HCEC 1CT (cell line): ENCODE results near the gene CDK6.
A peak's percentile ranks its signal among the peaks of the same experiment; 100 is the strongest.
"Not testable (repeated sequence)": the region's sequence is repeated elsewhere in the genome, so short reads cannot be mapped to it uniquely, and the experiment has no call there.

Experiments
- DNase-seq: peaks from one replicate; pipeline ENCODE4 v3.0.0-alpha.2; 2017

CDK6 gene

DNA sequence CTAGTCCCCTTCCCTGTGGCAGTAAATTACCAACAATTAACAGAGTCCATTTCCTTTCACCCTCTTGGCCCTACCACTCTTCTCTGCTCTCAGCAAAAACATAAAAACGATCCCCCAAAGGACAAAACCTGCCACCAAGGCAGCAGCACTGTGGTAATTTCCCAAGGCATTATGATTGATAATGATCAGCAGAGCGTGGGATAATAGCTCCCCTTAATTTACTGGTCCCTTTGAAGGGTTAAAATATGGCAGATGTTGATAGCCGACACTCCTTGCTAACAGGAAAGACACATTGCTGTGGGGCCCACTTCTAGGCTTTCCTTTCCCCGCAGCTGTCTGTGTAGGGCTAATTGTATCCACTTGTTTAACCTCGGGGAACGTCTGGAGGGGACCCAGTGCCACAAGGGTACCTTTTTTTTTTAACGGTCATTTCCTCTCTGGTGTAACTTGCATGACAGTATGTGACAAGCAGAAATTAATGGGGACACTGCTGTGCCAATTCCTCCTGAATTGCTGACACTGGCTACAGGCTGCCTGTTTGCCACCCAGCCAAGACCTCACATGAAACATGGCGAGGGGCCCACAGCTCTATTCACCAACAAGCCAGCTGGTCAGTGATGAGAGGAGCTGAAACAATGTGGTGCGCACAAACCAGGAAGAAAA, 81.3 kb downstream of the CDK6 start:
- no peak for DNase-seq

DNA sequence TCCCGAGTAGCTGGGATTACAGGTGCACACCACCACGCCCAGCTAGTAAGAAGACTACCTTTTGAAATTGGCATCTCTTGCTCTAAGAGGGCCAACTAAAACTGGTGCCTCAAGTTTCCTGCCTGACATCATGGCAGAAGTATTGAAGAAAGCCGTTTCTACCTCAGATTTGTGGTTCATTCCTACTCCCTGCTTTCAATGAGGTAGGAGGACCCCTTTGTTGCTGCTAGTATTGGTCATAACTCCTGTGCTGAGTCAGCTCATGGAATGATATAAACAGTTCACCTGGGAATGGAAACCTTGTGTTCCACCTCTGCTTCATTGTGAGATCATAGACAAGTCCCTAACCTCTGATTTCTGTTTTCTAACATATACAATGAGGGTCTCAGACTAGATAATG, 82.8 kb downstream of the CDK6 start:
- DNase-seq, result no peak

DNA sequence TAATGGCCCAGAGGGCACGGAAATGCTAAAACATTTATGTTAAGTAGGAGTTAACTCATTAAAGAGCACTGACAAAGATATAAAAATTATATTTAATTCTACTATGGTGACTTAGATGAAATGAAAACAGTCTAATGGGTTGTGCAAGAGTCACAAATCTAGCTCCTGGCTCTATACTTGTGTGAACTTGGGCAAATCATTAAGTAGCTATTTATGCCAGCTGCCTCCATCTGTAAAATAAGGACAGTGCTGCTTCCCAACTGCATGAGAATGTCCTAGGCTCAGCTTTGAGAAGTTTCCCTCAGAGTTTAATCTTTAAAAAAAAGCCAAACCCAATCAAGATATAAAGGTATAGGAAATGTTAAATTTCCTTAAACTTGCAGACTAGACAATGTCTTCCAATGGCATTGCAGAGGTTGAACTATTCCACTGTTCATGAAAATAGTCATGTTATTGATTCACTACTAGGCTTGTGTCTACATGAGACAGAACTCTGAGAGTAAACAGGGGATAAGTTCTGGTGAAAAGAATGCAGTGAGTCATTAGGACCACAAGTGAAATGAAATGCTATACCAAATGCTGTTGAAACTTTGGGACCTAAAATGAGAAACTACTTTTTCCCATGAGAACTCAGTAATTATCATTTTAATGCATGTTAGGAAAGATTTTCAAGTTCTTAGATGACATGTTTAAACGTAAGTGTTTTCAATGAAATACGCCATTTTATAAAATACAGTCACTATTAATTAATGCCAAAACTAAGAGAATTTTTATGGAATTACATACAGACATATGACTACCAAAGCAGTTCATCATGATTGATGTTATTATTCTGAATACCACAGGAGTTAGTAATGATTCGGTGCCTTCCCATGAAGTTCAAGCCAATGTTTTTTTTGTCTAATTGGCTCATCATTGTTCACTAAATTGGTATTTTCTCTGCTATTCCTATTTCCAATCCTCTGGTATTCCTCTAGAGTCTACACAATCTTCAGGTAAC, 84.2 kb downstream of the CDK6 start:
- DNase-seq, result peak; percentile 95

DNA sequence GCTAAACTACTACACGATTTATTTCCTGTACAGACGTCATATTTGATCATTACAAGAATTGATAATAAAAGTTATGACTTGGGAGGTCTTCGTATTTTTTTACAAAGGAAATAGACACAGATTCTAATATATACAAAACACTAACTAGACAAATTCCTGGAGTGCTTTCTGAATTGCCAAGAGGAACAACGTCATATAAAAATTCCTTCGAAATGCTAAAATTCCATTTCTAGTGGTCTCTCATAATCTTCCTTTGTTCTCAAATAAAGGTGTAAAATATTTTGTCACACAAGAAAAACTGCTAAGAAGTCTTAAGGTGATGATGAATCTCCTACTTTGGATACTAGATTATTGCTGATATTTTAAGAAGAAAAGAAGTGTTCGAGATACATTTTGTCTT, 85.4 kb downstream of the CDK6 start:
- peak; percentile 59 for DNase-seq

DNA sequence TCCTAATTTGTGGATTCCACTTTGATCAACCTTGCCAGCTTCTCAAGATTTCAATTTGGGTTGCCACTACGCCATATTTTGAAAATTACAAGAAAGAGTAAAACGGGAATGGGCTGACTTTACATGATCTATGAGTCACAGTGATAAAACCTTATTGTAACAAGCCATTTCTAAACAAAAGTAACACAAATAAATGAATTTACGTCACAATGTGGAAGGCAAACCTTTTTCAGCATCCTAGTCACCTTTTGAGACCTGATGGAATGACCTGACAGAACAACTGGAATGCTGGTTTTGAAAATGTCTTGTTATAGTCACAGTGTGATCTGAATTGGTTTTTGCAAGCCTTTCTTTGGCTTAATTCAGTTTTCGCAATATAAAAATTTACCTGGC, 85.9 kb downstream of the CDK6 start:
- peak; percentile 61 for DNase-seq

DNA sequence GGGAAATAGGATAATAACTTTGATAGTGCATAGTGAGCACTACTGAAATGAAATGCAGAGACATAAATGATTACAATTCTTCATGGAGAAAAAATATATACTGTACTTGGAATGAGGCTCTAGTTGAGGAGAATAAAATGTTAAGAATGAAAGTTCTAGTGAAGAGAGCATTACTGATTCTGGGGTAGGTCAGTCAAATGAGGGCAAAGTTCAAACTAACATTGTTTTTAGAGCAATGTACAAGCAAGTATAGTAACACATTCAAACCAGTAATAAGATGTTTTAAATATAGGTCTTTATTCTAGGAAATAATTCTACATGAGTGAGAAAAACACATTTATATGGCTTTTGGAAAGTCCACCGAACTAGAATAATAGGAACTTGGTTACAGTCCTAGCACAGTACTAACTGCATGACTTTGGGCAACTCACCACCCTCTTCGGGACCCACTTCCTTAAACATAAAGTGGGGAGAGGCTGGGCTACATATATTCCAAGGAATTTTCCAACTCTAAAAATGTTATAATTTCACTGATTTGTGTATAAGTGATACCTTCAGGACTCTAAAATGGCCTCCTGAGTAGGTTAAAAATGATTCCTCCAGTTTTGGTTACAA, 86.4 kb downstream of the CDK6 start:
- DNase-seq, result no peak

DNA sequence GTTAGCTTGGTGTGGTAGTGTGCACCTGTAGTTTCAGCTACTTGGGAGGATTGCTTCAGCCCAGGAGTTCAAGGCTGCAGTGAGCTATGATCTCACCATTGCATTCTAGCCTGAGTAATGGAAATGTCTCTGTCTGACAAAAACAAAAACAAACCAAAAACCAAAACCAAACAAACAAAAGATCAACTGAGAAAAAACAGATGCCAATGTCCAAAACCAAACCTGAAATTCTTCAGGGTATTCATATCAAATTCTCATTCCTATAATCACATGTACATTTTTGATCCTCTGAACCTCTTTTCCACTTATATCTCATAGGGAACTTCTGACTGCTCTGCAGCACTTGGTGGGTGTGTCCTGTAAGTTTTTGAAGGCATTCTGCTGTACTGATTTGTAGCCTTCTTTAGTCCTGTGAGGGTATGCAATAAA, 87.0 kb downstream of the CDK6 start:
- DNase-seq, result peak; percentile 55

DNA sequence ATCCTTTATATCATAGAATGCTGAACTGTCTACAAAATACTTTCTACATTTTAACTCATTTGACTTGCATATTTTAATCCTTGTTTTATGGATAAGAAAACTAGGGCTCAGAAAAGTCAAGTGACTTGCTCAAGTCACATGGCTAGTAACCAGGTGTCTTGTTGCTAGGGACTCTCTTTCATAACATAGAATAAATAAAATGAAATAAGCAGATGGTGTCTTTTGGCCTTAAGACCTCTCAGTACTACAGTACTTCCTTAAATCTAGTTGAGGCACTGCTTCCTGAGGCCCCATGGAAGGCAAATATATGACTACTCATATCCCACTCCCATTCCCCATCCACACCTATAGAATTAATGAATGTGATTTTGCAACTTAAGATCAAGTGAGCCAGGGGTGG, 87.9 kb downstream of the CDK6 start:
- DNase-seq, result no peak

DNA sequence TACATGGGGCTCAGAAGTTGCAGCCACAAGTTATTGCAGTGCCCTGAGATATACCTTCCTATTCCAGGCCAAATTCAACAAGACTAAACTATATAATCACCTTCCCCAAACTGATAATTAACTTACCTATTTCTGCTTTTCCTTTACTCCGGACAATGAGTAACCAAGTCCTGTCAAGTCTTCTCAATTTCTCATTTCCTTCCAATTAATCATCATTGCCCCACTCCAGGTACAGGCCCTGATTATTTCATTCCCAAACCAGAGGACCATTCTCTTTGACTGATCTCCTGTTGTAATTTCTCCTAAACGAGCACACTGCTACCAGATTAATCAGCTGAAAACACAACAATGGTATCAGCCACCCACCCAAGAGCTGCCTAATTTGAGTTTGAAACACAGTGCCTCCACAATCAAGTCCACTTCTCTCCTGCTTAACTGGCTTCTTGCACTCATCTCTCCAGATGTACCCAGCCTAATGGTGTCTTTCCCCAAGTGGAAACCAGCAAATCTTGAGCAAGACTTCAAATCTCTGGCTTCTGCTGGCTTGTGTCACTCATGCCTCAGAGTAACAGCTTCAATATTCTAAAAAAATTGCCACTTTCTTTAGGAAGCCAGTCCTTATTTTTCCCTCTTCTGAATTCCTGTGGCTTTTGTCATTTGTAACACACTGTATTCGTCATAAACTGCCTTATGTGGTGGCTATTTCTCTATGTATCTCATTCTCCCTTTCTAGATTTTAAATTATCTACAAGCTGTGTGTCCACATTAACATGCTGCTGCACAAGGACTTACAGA, 89.1 kb downstream of the CDK6 start:
- peak; percentile 68 for DNase-seq

DNA sequence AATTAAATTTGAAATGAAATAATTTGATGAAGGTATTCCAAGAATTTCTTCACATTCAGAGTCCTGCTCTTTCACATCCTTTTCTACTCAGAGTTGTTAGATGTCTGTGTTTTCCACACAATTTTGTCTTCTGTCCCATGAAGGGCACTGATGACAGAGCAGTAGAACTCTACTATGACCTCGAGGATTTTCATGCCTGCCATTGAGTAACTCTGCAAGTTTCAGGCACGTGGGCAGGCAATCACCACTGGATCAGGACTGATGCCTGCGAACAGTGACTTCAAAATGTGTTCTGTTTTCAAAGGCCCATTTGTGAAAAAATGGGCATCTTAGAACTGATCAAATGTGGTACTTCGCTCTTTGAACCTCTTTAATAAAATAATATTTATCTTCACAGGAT, 91.1 kb downstream of the CDK6 start:
- DNase-seq, result no peak

DNA sequence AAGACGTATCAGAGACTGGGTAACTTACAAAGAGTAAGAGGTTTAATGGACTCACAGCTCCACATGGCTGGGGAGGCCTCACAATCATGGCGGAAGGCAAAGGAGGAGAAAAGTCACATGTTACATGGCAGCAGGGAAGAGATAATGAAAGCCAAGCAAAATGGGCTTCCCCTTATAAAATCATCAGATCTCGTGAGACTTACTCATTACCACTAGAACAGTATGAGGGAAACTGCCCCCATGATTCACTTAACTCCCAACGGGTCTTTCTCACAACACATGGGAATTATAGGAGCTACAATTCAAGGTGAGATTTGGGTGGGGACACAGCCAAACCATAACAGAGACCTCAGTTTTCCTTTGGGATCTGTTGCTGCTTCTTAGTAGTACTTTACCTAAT, 92.2 kb downstream of the CDK6 start:
- DNase-seq, result not testable (repeated sequence)

DNA sequence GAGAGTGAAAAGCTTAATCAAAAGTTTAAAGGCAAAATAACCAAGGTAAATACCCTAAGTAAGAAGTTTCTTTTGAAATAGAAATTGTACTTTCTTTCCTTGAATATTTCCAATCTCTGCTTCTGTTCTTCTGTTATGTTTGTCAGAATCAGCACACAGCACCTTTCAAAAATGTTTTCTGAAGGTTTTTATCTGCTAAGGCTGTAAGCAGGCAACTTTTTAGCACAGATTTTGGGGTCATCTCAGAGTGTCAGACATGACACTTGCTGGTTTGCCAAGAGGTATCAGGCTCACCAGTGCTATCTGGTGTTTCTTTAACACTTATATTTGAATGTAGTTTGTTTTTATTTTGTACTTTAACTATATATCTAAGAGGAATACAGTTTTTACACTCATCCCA, 94.2 kb downstream of the CDK6 start:
- DNase-seq, result no peak

DNA sequence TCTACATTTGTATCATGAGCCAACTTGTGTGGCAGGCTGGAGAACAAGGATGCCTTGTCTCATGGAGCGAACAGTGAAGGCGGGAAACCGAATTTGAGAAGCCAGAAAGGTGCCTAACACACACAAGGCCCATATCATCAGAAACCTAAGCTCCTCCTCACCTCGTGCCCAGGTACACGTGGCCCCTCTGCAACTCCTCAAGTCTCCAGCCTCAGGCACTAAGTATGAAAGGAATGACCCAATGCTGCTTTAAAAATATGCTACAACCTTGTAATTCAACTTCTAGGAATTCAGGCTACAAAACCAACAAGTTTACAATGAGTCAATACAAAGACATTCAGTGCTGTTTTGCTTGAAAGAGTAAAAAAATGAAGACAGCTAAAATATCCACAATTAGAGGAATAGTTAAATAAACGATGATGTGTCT, 95.7 kb downstream of the CDK6 start:
- DNase-seq, result peak; percentile 92

DNA sequence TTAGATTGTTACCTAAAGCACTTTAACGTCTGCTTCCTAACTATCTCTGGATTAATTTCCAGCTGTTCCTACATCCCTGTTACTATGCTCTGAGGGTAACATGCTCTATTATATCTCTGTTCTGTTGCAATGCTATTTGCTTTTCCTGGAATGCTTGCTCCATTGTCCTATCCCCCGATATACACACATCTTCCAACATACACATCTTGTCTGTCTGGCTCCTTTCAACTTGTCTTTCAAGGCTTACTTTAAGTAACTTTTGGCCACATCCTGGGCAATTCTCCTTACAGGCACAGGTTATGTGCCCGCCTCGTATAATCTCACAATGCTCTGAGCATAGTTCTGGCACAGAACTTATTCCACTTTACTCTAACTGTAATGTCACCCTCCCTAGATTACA, 96.2 kb downstream of the CDK6 start:
- DNase-seq, result no peak

DNA sequence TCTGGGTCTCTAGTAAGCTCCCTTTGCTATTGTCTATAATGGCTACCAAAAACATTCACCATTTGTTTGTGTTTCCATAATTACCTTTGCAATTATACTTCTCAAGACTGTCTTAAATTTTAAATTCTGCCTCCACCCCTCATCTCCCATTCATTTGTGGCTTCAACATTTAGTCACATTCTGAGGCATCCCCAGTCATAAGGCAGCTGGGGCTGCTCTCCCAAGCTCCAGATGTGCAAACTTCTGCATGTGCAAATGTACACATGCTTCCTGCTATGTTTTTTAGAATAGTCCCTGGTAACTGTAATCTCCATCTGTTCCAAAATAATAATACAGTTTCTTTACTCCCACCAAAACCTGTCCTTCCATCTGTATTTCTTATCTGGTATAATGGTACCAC, 97.3 kb downstream of the CDK6 start:
- DNase-seq, result peak; percentile 48

DNA sequence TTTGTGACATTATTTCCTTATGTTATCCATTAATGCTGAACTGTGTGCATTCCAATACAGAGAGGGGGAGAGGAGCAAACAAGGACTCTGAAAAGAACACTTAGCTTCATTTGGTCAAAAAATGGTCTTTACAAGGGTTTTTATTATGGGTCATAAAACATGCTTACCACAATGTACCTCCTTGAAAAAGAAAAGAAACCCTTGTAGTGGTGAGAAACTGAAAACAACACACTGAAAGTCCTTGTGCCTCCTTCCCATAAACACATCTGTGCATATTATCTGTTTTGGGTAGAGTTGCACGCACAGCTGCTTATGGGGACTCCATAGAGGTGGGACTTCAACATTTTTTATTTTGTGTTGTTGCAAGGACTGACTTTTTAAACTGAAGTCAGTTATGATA, 98.7 kb downstream of the CDK6 start:
- no peak for DNase-seq

DNA sequence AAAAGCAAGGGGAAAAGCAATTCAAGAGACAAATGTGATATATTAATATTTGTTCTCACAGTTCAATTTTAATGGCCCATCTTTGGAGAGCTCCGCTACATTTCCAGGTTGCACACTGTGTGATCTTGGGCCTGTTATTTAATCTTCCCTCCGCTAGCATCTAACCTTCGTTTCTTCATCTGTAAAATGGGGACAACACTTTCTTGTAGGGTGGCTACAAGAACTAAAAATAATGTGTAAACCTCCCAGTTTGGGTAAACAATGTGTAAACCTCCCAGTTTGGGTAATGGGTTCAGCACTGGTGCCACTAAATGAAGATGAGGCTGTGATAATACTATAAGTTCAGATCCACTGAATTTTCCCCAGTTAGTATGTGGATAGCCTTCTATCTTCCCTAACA, 99.5 kb downstream of the CDK6 start:
- DNase-seq, result no peak

DNA sequence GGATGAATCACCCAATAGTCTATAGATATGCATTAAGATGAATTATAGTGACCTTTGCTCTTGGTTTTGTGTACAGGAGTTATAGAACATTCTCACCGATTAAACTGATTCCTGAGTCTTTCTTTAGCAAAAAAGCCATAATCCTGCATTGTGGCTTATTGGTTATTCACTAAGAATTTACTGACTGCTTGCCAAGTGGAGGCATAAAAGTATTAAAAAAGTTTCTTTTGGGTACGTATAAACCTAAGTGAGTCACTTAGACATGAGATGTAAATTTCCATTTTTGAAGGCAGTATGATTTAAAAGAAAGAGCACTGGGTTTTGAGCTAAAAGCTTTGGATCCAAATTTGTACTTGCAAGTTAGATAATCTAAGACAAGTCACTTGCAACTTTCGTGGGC, 100.7 kb downstream of the CDK6 start:
- peak; percentile 81 for DNase-seq

DNA sequence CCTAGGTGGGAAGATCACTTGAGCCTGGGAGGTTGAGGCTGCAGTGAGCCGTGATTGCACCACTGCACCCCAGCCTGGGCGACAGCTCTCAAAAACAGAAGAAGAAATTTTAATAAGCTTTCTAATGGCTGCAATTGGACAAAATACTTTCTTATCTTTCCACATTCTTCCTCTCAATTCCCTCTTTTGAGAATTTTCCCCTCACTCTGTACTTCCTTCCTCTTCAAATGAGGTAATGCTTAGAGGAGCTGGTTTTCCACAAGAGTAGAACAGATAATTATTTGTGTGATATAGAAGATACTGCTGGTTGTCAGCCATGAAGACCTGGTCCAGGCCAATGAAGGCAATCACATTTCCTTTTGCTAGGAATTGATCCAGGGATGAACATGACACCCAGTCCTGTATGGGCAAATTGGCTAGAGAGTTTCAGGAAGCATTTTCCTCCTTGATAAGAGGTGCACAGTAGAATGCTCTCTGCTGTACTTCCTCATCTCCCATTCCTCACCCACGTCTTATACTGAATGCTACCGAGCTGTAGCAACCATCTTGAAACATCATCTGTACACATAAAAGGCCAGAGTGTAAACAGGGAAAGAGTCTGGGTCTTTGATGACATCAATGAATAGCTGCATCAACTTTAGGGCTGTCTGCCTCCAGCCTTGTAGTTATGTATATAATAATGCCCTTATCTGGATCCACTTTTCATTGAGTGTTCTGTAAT, 103.9 kb downstream of the CDK6 start:
- no peak for DNase-seq

DNA sequence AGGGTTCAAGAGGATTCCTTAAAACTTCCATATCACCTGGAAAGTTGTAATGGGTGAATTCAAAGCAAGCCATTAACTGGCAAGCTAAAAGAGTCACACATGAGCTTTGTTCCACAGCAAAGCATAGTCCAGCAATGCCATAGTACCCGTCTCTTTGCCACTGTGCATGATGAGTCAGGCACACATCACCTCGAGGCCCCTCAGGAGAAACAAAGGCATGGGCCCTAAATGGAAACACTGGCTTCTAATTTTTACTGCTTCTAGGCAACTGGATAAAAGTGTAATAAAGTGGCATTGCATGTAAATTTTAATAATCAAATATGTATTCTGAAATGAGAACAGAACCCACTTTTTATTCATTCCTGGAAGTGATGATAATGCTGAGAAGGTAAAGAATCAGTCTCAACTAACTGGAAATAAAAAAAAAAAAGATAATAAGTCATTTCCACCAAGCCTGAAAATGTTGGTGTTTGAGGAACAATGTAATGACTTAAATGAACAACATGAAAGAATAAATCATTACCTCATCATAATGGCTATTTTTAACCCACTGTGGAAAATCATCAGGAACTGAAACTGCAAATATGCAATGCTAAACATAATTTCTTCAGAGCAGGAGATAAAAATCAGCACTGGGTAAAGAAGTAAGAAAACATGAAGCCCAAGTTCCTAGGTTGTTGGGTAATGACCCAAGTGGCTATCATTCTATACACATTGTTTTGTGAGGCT, 104.9 kb downstream of the CDK6 start:
- DNase-seq, result peak; percentile 37

DNA sequence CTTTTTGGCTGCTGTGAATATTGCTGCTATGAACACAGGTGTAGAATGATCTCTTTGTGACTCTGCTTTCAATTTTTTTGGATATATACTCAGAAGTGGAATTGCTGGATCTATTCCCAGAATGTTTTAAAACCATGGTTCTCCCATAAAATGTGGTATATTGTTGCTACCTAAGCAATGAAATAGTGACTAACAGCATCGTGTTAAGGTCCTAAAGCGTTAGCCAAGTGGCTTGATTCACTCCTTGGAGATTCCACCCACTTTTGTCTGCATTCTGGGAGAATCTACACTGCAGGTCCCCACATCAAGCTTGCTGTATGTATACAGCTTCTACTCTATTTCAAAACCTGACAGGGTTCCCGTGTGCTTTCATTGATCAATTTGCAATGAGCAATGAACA, 105.6 kb downstream of the CDK6 start:
- peak; percentile 46 for DNase-seq

DNA sequence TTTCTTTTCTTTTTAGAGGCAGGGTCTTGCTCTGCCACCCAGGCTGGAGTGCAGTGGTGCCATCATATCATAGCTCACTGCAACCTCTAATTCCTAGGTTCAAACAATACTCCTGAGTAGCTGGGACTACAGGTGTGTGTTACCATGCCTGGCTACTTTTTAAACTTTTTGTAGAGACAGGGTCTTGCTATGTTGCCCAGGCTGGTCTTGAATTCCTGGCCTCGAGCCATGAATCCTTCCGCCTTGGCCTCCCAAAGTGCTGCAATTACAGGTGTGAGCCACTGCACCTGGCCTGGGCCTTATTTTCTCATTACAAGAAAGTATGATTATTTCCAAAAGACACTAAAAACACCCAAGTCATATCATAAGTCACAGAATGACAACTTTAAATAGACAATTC, 106.6 kb downstream of the CDK6 start:
- DNase-seq, result no peak
